Pancreas (tissue), 10 donors: Measurements from ENCODE around the gene PGAP3. TPM values are rescaled to one million over a fixed set of nuclear protein-coding genes. Genes with fewer than 3 reads are reported as not detected.
A peak's percentile ranks its signal among the peaks of the same experiment; 100 is the strongest.

ENCODE experiments used
- ATAC-seq, 4 donors: fragments of 200-7000 bp; cut with Tn5 transposase; one replicate each; pipeline versions ENCODE4 v1.8.0 to v1.9.1; 2020; ENCODE audit warnings: mild to moderate bottlenecking in 4 of 4, moderate library complexity in 4 of 4
- DNase-seq, 6 donors: peaks; one replicate each; pipeline ENCODE4 v3.0.0-alpha.2; 2020
- FAIRE-seq: peaks from 2 replicates; lab custom pipeline; 2012; peaks lifted over from hg19 to GRCh38; lab: Jason Lieb, UNC
- H3K27ac ChIP-seq, 4 donors: fragments of 200-600 bp; sonication (generic); 1 replicate in 3 of 4; 2 replicates in 1 of 4; pipeline versions ENCODE4 v1.5.0 to v1.8.0; 2020
- H3K27me3 ChIP-seq, 4 donors: fragments of 200-600 bp; one replicate each; pipeline ENCODE4 v1.8.0; 2021
- H3K36me3 ChIP-seq, 3 donors: fragments of 200-600 bp; sonication (generic) in 1 of 3; one replicate each; pipeline versions ENCODE4 v1.5.0 to v1.8.0; 2020 to 2021
- H3K4me1 ChIP-seq, 3 donors: fragments of 200-600 bp; one replicate each; pipeline ENCODE4 v1.8.0; 2021
- H3K4me3 ChIP-seq, 4 donors: fragments of 200-600 bp; sonication (generic) in 2 of 4; one replicate each; pipeline versions ENCODE4 v1.5.0 to v1.8.0; 2020 to 2021
- H3K9me3 ChIP-seq, 4 donors: fragments of 200-600 bp; one replicate each; pipeline ENCODE4 v1.8.0; 2021
- CTCF ChIP-seq, 4 donors: fragments of 200-600 bp; sonication (generic) in 3 of 4; IDR thresholded peaks; one replicate each; pipeline versions ENCODE4 v1.5.0 to v1.8.0; 2021; ENCODE audit warnings: antibody characterized with exemption in 4 of 4
- WGBS, 2 donors: extraction: QIAGEN DNeasy Blood & Tissue Kit; methylation state at CpG; one replicate each; pipeline ENCODE4 v1.1.7; 2013; 5-methylcytosine and 5-hydroxymethylcytosine counted together
- intact Hi-C, 3 donors: fragments of 100-400 bp; cut with DNase I; formaldehyde crosslinking; loops; one replicate each; pipeline versions ENCODE4 v1.11.1 to v1.14.2; 2022
- polyA plus RNA-seq, 2 donors: library from polyadenylated mRNA; stranded (reverse); fragments of 200-250 nt; gene quantifications; one replicate each; pipeline ENCODE4 v1.2.3, GENCODE V29; 2013
- total RNA-seq, 6 donors: library from RNA; stranded (reverse); fragmentation: NEBNext Ultra II Directional in 4 of 6; extraction: Animal tissue kit (Norgen Biotek cat#: 25700) in 4 of 6; gene quantifications; one replicate each; pipeline versions ENCODE4 v1.2.1 to v1.2.4, GENCODE V29; 2021 to 2023
- donor health status: healthy with polysubstance abuse.
- donor health status: DM: no; HTN: no; CAD: no; lungs with moderate emphysema.
- donor health status: DM: no; HTN: no; CAD: no.
- donor health status: control.
- donor health status: control.
- donor health status: Bipolar disorder and iron deficiency.
- donor health status: DM: yes; HTN: yes; CAD: no.
- donor health status: DM: no; HTN: no; CAD: no.
- donor health status: DM: no; HTN: no; CAD: no.
- donor health status: DM: yes; HTN: yes; CAD: no.

Gene PGAP3
- total and polyA plus RNA-seq, 8 donors: 19.4 to 46.3 (median 26.9) TPM

GRCh38 chr17:39719563-39720355 lies 31.9 kb upstream of the PGAP3 start:
- intact Hi-C loops: no loop called here
- DNase-seq: peak in 1 of 6 donors; percentile 15

DNA sequence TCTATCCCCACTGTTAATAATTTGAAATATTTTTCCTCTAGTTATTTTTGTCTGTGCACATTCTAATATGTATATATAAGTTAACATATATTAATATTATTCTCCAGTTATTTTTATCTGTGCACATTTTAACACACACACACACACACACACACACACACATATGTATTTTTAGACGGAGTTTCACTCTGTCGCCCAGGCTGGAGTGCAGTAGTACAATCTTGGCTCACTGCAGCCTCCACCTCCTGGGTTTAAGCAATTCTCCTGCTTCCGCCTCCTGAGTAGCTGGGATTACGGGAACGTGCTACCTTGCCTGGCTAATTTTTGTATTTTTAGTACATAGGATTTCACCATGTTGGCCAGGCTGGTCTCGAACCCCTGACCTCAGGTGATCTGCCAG lies 29.8 kb upstream of the PGAP3 start:
- no peak for TF ChIP-seq CTCF (IDR thresholded peaks at IDR 0.05)
- intact Hi-C loops: no loop called here
- no peaks in the 10 kb centered on the region for H3K27me3 ChIP-seq
- ATAC-seq: no peak
- peaks cover 0 to 27% (median 12%) of the 10 kb centered on the region in 3 donors for H3K36me3 ChIP-seq
- no peak overlapping the region for H3K4me3 ChIP-seq
- no peak overlapping the region for H3K27ac ChIP-seq
- FAIRE-seq: no peak
- DNase-seq: peak in 1 of 6 donors; percentile 6
- no peaks in the 10 kb centered on the region for H3K9me3 ChIP-seq
- WGBS, 2 donors: 86 to 90% methylated on average over 6 of the region's 6 CpGs
- H3K4me1 ChIP-seq: no peaks in the 10 kb centered on the region

More at GRCh38 chr17:39719563-39720355, 31.9 kb upstream of the PGAP3 start:
- Histone ChIP-seq H3K27me3 (no peaks in the 10 kb centered on the region), H3K4me1 (no peaks in the 10 kb centered on the region), H3K36me3 (peaks cover 0 to 27% (median 12%) of the 10 kb centered on the region in 3 donors), H3K9me3 (no peaks in the 10 kb centered on the region), H3K4me3 (no peak overlapping the region), H3K27ac (no peak overlapping the region)
- WGBS, 2 donors: 89 to 90% methylated on average over 7 of the region's 7 CpGs
- no peak for FAIRE-seq
- no peak for TF ChIP-seq CTCF (IDR thresholded peaks at IDR 0.05)
- ATAC-seq: no peak

GRCh38 chr17:39716879-39717536 lies 29.2 kb upstream of the PGAP3 start:
- ATAC-seq (peak; percentile 47 to 76 (median 58)), DNase-seq (peak in 2 of 6 donors; percentile 0 to 27), FAIRE-seq (no peak)
- Histone ChIP-seq H3K27me3 (no peaks in the 10 kb centered on the region), H3K4me1 (no peaks in the 10 kb centered on the region), H3K4me3 (no peak overlapping the region), H3K27ac (peak overlapping the region in 2 of 4 donors; percentile 12 to 30), H3K9me3 (no peaks in the 10 kb centered on the region), H3K36me3 (peaks cover 0 to 34% (median 12%) of the 10 kb centered on the region in 3 donors)
- intact Hi-C loops: no loop called here
- 76 to 77% methylated on average over 11 of the region's 11 CpGs for WGBS, 2 donors
- TF ChIP-seq CTCF (IDR thresholded peaks at IDR 0.05): no peak

DNA sequence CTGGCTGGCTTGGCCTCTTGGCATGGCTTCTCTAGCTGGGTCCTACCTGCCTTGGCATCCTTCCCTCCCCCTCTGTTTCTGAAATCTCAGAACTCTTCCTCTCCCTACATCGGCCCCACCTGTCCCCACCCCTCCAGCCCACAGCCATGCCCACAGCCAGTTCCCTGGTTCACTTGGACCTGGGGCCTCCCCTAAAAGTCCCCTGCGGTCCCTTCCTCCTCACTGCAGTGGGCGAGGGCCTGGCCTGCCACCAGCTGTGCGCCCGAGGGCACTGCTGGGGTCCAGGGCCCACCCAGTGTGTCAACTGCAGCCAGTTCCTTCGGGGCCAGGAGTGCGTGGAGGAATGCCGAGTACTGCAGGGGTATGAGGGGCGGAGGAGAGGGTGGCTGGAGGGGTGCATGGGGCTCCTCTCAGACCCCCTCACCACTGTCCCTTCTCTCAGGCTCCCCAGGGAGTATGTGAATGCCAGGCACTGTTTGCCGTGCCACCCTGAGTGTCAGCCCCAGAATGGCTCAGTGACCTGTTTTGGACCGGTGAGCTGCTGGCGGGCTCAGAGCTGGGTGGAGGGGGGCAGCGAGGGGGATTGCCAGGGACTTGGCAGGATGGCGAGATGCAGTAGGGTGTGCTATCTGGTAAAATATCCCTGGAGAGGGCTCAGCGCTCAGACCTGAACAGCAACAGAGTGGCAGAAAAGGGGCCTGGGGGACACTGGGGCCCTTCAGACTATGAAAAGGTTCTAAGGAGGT lies 28.4 kb upstream of the PGAP3 start:
- Histone ChIP-seq H3K9me3 (no peaks in the 10 kb centered on the region), H3K27me3 (no peaks in the 10 kb centered on the region), H3K36me3 (peaks cover 0 to 41% (median 12%) of the 10 kb centered on the region in 3 donors), H3K4me1 (no peaks in the 10 kb centered on the region), H3K27ac (peak overlapping the region in 3 of 4 donors; percentile 12 to 30 (median 24)), H3K4me3 (no peak overlapping the region)
- no peak for TF ChIP-seq CTCF (IDR thresholded peaks at IDR 0.05)
- ATAC-seq: peak; percentile 16 to 37 (median 26)
- 80 to 83% methylated on average over 15 of the region's 15 CpGs for WGBS, 2 donors
- intact Hi-C loops: no loop called here
- peak in 2 of 6 donors; percentile 20 to 52 for DNase-seq
- no peak for FAIRE-seq
